MCF 10A (cell line): ENCODE data around the gene KIAA2012. TPM values are rescaled to one million over a fixed set of nuclear protein-coding genes. Genes with fewer than 3 reads are reported as not detected.

Experiments used
- BruUV-seq: library from RNA; stranded (reverse); fragments of 400-500 nt; replicated peaks from 2 replicates; lab custom pipeline; 2021; lab: Mats Ljungman, UMichigan
- CTCF ChIA-PET: fragments of 300-600 bp; sonication (Branson Sonifier 250); formaldehyde crosslinking; extraction: SDS; loops from one replicate; lab custom pipeline; 2021; ENCODE audit warnings: antibody characterized with exemption, inconsistent platforms; lab: Yijun Ruan, JAX
- POLR2A ChIA-PET: fragments of 300-600, 350-650 bp; sonication (Branson Sonifier 250); formaldehyde crosslinking; extraction: SDS; loops from one replicate; lab custom pipeline; 2020; ENCODE audit warnings: antibody characterized with exemption, inconsistent platforms; lab: Yijun Ruan, JAX
- DNase-seq: peaks from one replicate; pipeline ENCODE4 v3.0.0-alpha.2; 2018; ENCODE audit not compliant: unreplicated experiment
- H3K27ac Mint-ChIP-seq: one replicate; pipeline ENCODE4 v1.8.0; 2022; ENCODE audit warnings: mild to moderate bottlenecking, low read depth, mixed read lengths; ENCODE audit not compliant: unreplicated experiment
- H3K27me3 Mint-ChIP-seq: one replicate; pipeline ENCODE4 v1.8.0; 2022; ENCODE audit warnings: mixed read lengths; ENCODE audit not compliant: insufficient read depth, unreplicated experiment
- H3K36me3 Mint-ChIP-seq: one replicate; pipeline ENCODE4 v1.8.0; 2022; ENCODE audit warnings: mild to moderate bottlenecking, moderate library complexity, mixed read lengths; ENCODE audit not compliant: insufficient read depth, unreplicated experiment
- H3K4me1 Mint-ChIP-seq: one replicate; pipeline ENCODE4 v1.8.0; 2022; ENCODE audit warnings: mixed read lengths; ENCODE audit not compliant: insufficient read depth, unreplicated experiment
- H3K4me3 Mint-ChIP-seq: one replicate; pipeline ENCODE4 v1.8.0; 2022; ENCODE audit warnings: mild to moderate bottlenecking, moderate library complexity, mixed read lengths; ENCODE audit not compliant: unreplicated experiment
- H3K9me3 Mint-ChIP-seq: one replicate; pipeline ENCODE4 v1.8.0; 2022; ENCODE audit warnings: mixed read lengths; ENCODE audit not compliant: unreplicated experiment
- intact Hi-C: fragments of 100-400 bp; cut with micrococcal nuclease; formaldehyde crosslinking; loops from 2 replicates; pipeline ENCODE4 v1.14.1; 2022
- total RNA-seq: library from RNA; stranded (reverse); gene quantifications from 2 replicates; pipeline ENCODE4 v1.2.3, GENCODE V29; 2022
- TF ChIP-seq, protein P1 (sequence below): fragments of 200-600 bp; IDR thresholded peaks from one replicate; pipeline ENCODE4 v1.8.0; 2022; ENCODE audit warnings: antibody characterized with exemption, mild to moderate bottlenecking; ENCODE audit not compliant: unreplicated experiment

KIAA2012 gene
- total RNA-seq, 1 experiment from 2014 or later: not detected

DNA sequence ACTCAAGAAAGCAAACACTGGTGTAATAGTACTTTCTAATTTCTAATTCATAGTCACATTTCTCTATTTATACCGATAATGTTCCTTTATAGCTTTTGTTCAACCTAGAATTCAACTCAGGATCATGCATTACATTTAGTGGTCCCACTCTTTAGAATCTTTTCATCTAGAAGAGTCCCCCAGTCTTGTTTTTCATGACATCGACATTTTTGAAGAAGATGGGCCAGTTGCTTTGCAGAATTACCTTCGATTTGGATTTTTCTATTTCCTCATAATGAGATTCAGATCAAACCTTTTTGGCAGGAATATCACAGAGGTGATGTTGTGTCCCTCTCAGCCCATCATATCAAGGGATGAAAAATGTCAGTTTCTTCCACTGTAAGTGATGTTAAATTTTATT, 35.3 kb downstream of the KIAA2012 start:
- intact Hi-C loops: no loop called here
- no peak for DNase-seq
- ChIA-PET POLR2A (no interaction called here), CTCF (no interaction called here)
- H3K4me3 Mint-ChIP-seq: no peak overlapping the region
- TF ChIP-seq, protein P1, sequence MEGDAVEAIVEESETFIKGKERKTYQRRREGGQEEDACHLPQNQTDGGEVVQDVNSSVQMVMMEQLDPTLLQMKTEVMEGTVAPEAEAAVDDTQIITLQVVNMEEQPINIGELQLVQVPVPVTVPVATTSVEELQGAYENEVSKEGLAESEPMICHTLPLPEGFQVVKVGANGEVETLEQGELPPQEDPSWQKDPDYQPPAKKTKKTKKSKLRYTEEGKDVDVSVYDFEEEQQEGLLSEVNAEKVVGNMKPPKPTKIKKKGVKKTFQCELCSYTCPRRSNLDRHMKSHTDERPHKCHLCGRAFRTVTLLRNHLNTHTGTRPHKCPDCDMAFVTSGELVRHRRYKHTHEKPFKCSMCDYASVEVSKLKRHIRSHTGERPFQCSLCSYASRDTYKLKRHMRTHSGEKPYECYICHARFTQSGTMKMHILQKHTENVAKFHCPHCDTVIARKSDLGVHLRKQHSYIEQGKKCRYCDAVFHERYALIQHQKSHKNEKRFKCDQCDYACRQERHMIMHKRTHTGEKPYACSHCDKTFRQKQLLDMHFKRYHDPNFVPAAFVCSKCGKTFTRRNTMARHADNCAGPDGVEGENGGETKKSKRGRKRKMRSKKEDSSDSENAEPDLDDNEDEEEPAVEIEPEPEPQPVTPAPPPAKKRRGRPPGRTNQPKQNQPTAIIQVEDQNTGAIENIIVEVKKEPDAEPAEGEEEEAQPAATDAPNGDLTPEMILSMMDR: no peak
- peaks cover 7% of the 10 kb centered on the region for H3K36me3 Mint-ChIP-seq
- H3K9me3 Mint-ChIP-seq: no peaks in the 10 kb centered on the region
- H3K4me1 Mint-ChIP-seq: no peaks in the 10 kb centered on the region
- no TSS peak for BruUV-seq
- no peak overlapping the region for H3K27ac Mint-ChIP-seq
- peaks cover 18% of the 10 kb centered on the region for H3K27me3 Mint-ChIP-seq

- TF ChIP-seq, protein P1: no peak
- ChIA-PET CTCF (no interaction called here), POLR2A (no interaction called here)
- no peak for DNase-seq
- Mint-ChIP-seq H3K36me3 (peaks cover 7% of the 10 kb centered on the region), H3K9me3 (no peaks in the 10 kb centered on the region), H3K27me3 (peaks cover 18% of the 10 kb centered on the region), H3K4me1 (no peaks in the 10 kb centered on the region), H3K4me3 (no peak overlapping the region), H3K27ac (no peak overlapping the region)
- intact Hi-C loops: no loop called here
- BruUV-seq: no TSS peak
Measured at GRCh38 chr2:202109139-202109736, 36.2 kb downstream of the KIAA2012 start.

DNA sequence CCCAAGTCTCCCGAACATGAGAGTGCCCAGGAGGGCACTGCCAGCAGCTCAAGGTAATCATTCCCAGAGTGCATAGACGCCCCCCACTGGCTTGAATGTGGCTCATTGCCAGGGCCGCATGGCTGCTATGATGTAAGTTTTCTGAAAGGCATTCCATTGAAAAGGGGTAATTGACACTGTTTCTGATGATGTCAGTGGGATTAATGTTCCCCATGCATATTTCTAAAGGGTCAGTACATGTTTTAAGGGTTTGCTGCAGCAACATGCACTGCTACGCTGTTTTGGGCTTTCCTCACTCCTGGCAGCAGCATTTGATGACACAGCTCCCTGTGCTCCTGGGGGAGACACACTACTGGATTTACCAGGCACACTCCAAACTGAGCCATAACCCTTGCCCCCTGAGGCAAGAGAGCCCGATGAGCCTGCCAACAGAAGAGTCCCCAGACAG, 36.7 kb downstream of the KIAA2012 start:
- no TSS peak for BruUV-seq
- no peak overlapping the region for H3K4me3 Mint-ChIP-seq
- CTCF ChIA-PET: no interaction called here
- no peaks in the 10 kb centered on the region for H3K9me3 Mint-ChIP-seq
- POLR2A ChIA-PET: interaction anchor here (0.9 kb wide), 1 partner anchor 231 kb away, joined by 3 read pairs; no protein-coding TSS in a partner anchor
- H3K4me1 Mint-ChIP-seq: no peaks in the 10 kb centered on the region
- intact Hi-C loops: no loop called here
- H3K27ac Mint-ChIP-seq: no peak overlapping the region
- TF ChIP-seq, protein P1: no peak
- H3K27me3 Mint-ChIP-seq: peaks cover 20% of the 10 kb centered on the region
- peaks cover 7% of the 10 kb centered on the region for H3K36me3 Mint-ChIP-seq
- DNase-seq: no peak

DNA sequence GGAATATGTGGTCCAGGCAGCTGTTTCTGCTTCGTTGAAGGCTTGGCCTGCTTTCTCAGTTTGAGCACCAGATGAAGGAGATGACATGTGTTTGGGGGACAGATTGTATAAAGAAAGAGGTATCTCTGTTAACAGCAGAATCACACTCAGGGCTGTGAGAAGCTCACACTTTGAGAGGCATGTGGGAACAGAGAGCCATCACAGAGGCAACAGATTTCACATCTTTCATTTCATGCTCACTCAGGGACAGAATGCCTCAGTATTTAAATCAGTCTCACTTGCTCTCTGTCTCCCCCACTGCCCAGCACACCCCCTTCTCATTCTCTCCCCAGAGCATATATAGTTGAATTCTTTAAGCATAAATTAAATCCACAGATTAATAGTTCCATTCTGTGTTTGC, 37.4 kb downstream of the KIAA2012 start:
- H3K9me3 Mint-ChIP-seq: no peaks in the 10 kb centered on the region
- ChIA-PET CTCF (interaction anchor here (0.8 kb wide), 1 partner anchor 68 kb away, joined by 3 read pairs; no protein-coding TSS in a partner anchor), POLR2A (interaction anchor here (0.9 kb wide), 1 partner anchor 231 kb away, joined by 3 read pairs; no protein-coding TSS in a partner anchor)
- peaks cover 7% of the 10 kb centered on the region for H3K36me3 Mint-ChIP-seq
- no peak overlapping the region for H3K4me3 Mint-ChIP-seq
- DNase-seq: no peak
- peaks cover 20% of the 10 kb centered on the region for H3K27me3 Mint-ChIP-seq
- peaks cover 4% of the 10 kb centered on the region for H3K4me1 Mint-ChIP-seq
- intact Hi-C loops: no loop called here
- TF ChIP-seq, protein P1: no peak
- BruUV-seq: no TSS peak
- H3K27ac Mint-ChIP-seq: no peak overlapping the region
